ENCODE data around the gene ZNF664. TPM values are rescaled to one million over a fixed set of nuclear protein-coding genes. Genes with fewer than 3 reads are reported as not detected.

Gene ZNF664
- total RNA-seq, 1 experiment from 2014 or later, result 80.8 TPM

DNA sequence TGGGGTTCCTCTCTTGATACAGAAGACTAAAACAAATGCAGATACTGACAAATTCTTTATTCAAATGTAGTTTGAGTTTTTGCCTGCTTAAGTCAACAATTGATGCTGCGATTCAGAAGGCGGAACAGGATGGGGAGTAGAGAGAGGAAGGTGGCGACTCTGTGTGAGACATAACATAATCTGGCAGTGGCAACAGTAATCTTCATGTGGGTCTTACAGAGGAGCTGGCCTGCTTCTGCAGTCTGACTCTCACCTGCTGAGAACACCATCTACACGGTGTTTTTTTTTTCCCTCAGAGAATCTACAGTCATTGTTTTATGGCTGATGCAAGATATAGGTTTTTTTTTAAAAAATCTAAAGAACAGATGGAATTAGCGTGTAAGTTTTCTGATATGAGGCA lies 10.5 kb upstream of the ZNF664 start:
- intact Hi-C loops (cut with micrococcal nuclease), result no loop called here
- Histone ChIP-seq H4K20me1 (ENCODE audit: low read length) (peaks cover under 1% of the 10 kb centered on the region; the same call in 1 of the 2 replicates), H3K27me3 (ENCODE audit: low read length) (no peaks in the 10 kb centered on the region), H3K9me2 (replicated peaks; ENCODE audit: low read length) (no peaks in the 10 kb centered on the region), H3K9me3 (ENCODE audit: low read length) (no peaks in the 10 kb centered on the region), H3K36me3 (ENCODE audit: low read depth, low read length) (0 out of 2 replicates have a peak, but pooled peaks cover 2% of the 10 kb centered on the region), H2AFZ (ENCODE audit: low read length) (no peak overlapping the region), H3K4me2 (ENCODE audit: low read length) (no peak overlapping the region), H3K4me3 (ENCODE audit: low read length) (no peak overlapping the region), H3K79me2 (ENCODE audit: low read length) (peaks cover 3% of the 10 kb centered on the region; the same call in 1 of the 2 replicates), H3F3A (ENCODE audit: low read length, unreplicated experiment) (no peaks in the 10 kb centered on the region), H3K4me1 (ENCODE audit: insufficient read depth, low read length) (0 out of 2 replicates have a peak, but pooled peaks cover 2% of the 10 kb centered on the region), H3K9ac (ENCODE audit: low read length) (no peak overlapping the region), H3K27ac (ENCODE audit: low read length) (no peak overlapping the region)
- peak; percentile 22; the same call in 1 of the 2 replicates for ATAC-seq
- TF ChIP-seq EZH2phosphoT487 (IDR thresholded peaks at IDR 0.05; ENCODE audit: borderline replicate concordance, low read length), result no peak
- no peak for TF ChIP-seq EZH2 (IDR thresholded peaks at IDR 0.05; ENCODE audit: low read length, unreplicated experiment)
- no peak for DNase-seq
- POLR2A ChIA-PET (ENCODE audit: unreplicated experiment), result no interaction called here
- BruUV-seq (replicated peaks), result no TSS peak
- CTCF ChIA-PET, result interaction anchor here (0.6 kb wide), 1 partner anchor 57 kb away, joined by 6 read pairs; no protein-coding TSS in a partner anchor

DNA sequence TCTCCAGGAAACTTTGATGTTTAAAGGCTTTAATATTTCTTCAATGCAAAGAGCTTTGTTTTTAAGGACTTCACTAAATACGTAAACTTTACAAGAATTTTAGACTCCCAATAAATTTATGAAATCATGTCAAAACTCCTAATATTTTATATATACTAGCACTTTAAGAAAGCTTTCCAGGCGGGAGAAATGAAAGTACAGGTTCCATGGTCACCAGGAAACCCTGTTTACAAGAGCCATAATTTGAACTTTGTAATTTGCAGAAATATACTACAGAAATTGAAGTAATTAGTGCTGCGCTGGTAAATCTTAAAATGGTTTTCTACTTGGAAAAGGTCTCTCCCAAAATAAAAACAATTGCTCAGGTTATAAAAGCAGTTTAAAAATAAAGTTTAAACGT lies 9.2 kb upstream of the ZNF664 start:
- H3K9me3 ChIP-seq (ENCODE audit: low read length), result no peaks in the 10 kb centered on the region
- H3K4me3 ChIP-seq (ENCODE audit: low read length), result no peak overlapping the region
- H3K9ac ChIP-seq (ENCODE audit: low read length), result no peak overlapping the region
- H3K27me3 ChIP-seq (ENCODE audit: low read length), result no peaks in the 10 kb centered on the region
- intact Hi-C loops (cut with micrococcal nuclease), result no loop called here
- no peak for TF ChIP-seq EZH2phosphoT487 (IDR thresholded peaks at IDR 0.05; ENCODE audit: borderline replicate concordance, low read length)
- TF ChIP-seq, protein P1, sequence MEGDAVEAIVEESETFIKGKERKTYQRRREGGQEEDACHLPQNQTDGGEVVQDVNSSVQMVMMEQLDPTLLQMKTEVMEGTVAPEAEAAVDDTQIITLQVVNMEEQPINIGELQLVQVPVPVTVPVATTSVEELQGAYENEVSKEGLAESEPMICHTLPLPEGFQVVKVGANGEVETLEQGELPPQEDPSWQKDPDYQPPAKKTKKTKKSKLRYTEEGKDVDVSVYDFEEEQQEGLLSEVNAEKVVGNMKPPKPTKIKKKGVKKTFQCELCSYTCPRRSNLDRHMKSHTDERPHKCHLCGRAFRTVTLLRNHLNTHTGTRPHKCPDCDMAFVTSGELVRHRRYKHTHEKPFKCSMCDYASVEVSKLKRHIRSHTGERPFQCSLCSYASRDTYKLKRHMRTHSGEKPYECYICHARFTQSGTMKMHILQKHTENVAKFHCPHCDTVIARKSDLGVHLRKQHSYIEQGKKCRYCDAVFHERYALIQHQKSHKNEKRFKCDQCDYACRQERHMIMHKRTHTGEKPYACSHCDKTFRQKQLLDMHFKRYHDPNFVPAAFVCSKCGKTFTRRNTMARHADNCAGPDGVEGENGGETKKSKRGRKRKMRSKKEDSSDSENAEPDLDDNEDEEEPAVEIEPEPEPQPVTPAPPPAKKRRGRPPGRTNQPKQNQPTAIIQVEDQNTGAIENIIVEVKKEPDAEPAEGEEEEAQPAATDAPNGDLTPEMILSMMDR (conservative IDR thresholded peaks at IDR 0.05; ENCODE audit: low read depth, low read length), result no peak
- TF ChIP-seq EZH2 (IDR thresholded peaks at IDR 0.05; ENCODE audit: low read length, unreplicated experiment), result no peak
- ChIA-PET CTCF (no interaction called here), POLR2A (ENCODE audit: unreplicated experiment) (no interaction called here)
- DNase-seq, result no peak
- H3K9me2 ChIP-seq (replicated peaks; ENCODE audit: low read length), result no peaks in the 10 kb centered on the region
- no peak for ATAC-seq
- BruUV-seq (replicated peaks), result no TSS peak
- peaks cover 16% of the 10 kb centered on the region for H3K79me2 ChIP-seq (ENCODE audit: low read length)
- peaks cover 15% of the 10 kb centered on the region for H3K4me1 ChIP-seq (ENCODE audit: insufficient read depth, low read length)
- H3K27ac ChIP-seq (ENCODE audit: low read length), result no peak overlapping the region
- H3K4me2 ChIP-seq (ENCODE audit: low read length), result no peak overlapping the region
- H4K20me1 ChIP-seq (ENCODE audit: low read length), result peaks cover 9% of the 10 kb centered on the region; the same call in 1 of the 2 replicates
- H2AFZ ChIP-seq (ENCODE audit: low read length), result no peak overlapping the region
- H3F3A ChIP-seq (ENCODE audit: low read length, unreplicated experiment), result peaks cover 4% of the 10 kb centered on the region
- H3K36me3 ChIP-seq (ENCODE audit: low read depth, low read length), result 0 out of 2 replicates have a peak, but pooled peaks cover 7% of the 10 kb centered on the region

GRCh38 chr12:123965382-123965781 lies 7.6 kb upstream of the ZNF664 start:
- no peaks in the 10 kb centered on the region for H3K27me3 ChIP-seq (ENCODE audit: low read length)
- H3K9ac ChIP-seq (ENCODE audit: low read length), result no peak overlapping the region
- peaks cover 27% of the 10 kb centered on the region for H3K79me2 ChIP-seq (ENCODE audit: low read length)
- no peak overlapping the region for H3K27ac ChIP-seq (ENCODE audit: low read length)
- H3K4me1 ChIP-seq (ENCODE audit: insufficient read depth, low read length), result peaks cover 29% of the 10 kb centered on the region
- ATAC-seq, result no peak
- intact Hi-C loops (cut with micrococcal nuclease), result no loop called here
- CTCF ChIA-PET, result no interaction called here
- 0 out of 2 replicates have a peak, but pooled peaks cover 7% of the 10 kb centered on the region for H3K36me3 ChIP-seq (ENCODE audit: low read depth, low read length)
- DNase-seq, result no peak
- H3K9me3 ChIP-seq (ENCODE audit: low read length), result no peaks in the 10 kb centered on the region
- peaks cover 7% of the 10 kb centered on the region for H3F3A ChIP-seq (ENCODE audit: low read length, unreplicated experiment)
- H3K4me3 ChIP-seq (ENCODE audit: low read length), result no peak overlapping the region
- H4K20me1 ChIP-seq (ENCODE audit: low read length), result peaks cover 11% of the 10 kb centered on the region; the same call in 1 of the 2 replicates
- no peak overlapping the region for H3K4me2 ChIP-seq (ENCODE audit: low read length)
- no peak overlapping the region for H2AFZ ChIP-seq (ENCODE audit: low read length)
- POLR2A ChIA-PET (ENCODE audit: unreplicated experiment), result no interaction called here
- no peaks in the 10 kb centered on the region for H3K9me2 ChIP-seq (replicated peaks; ENCODE audit: low read length)
- BruUV-seq (replicated peaks), result no TSS peak
- TF ChIP-seq EZH2phosphoT487 (IDR thresholded peaks at IDR 0.05; ENCODE audit: borderline replicate concordance, low read length), result no peak
- TF ChIP-seq, protein P1 (conservative IDR thresholded peaks at IDR 0.05; ENCODE audit: low read depth, low read length), result no peak
- no peak for TF ChIP-seq EZH2 (IDR thresholded peaks at IDR 0.05; ENCODE audit: low read length, unreplicated experiment)
